Measurements from ENCODE around the gene UGT1A4.

The UGT1A4 gene

DNA sequence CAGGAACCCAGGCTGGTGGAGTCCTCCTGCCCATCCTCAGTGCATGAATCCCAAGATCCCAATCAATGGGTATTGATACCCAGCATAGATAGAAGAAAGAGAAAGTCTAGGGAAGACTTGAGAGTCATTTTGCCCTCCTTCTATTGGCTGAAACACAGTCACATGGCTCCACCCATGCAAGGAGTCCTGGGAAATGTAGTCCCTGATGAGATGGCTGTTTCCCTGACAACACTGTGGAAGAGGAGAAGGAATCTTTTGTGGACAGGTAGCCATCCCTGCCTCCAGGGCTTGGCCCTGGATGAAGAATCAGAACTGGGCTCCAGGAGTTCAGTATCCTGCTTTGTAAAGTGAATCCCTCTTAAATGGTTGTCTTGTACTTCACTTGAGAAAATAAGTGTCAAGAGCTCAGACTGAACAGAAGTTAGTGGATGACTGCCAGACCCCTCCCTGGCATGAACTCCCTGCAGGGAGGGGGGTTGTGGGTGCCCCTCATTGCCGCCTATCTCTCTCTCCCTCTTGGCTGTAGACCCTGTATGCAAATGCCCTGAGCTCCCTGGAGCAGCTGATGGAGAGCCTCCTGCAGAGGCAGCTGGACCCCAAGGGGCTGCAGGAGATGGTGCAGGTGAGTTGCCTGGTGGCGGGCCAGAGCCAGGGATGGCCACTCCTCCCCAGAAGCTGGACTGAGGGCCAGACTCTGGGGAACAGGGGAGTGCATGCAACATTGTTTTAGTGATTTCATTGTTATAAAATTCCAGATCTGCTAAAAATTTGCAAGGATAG, 95.7 kb downstream of the UGT1A4 start:
- no peak for DNase-seq

DNA sequence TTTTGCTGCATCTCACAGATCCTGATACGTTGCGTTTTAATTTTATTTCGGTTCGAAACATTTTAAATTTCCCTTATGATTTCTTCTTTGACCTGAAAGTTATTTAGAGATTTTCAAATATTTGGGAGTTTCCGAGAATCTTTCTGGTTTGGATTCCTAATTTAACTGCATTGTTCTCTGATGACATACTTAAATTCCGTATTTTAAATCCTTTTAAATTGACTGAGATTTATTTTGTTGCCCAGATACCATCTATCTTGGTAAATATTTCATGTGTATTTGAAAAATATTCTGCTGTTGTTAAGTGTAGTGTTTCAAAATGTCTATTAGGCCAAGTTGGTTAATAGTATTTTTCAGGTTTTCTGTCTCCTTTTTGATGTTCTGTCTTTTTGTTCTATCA, 97.3 kb downstream of the UGT1A4 start:
- DNase-seq = no peak

DNA sequence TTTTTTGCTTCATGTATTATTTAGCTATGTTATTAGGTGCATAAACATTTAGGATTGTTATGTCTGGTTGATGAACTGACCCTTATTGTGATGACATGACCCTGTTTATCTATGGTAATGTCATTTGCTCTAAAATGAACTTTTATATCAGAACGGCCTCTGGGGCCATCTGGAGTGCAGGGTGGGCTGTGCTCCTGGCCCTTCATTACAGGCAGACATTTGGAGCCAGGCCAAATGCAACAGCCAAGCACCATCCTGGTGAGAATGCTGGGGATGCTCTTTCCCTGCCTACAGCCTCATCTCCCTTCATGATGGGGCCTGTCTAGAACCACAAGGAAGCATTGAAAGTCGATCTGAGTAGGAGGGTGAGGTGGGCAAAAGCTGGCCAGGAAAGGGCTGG, 97.8 kb downstream of the UGT1A4 start:
- no peak for DNase-seq

DNA sequence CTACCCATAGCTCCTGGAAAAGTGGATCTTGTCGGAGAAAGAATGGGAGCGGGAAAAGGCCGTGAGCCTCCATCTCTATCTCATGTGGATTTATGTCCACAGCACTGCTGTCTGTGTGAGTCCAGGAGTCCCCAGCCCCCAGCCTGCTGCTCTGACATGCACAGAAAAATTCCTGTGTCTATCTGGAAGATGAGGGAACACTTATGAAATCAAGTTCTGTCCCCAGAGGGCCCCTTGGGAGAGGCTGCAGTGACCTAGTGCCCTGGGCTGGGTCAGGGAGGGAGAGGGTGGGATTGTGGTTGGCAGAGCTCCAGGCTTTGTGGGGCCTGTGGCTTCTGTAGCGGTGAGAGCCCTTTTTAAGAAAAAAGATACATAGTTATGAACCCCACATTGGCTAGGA, 98.2 kb downstream of the UGT1A4 start:
- DNase-seq = no peak

DNA sequence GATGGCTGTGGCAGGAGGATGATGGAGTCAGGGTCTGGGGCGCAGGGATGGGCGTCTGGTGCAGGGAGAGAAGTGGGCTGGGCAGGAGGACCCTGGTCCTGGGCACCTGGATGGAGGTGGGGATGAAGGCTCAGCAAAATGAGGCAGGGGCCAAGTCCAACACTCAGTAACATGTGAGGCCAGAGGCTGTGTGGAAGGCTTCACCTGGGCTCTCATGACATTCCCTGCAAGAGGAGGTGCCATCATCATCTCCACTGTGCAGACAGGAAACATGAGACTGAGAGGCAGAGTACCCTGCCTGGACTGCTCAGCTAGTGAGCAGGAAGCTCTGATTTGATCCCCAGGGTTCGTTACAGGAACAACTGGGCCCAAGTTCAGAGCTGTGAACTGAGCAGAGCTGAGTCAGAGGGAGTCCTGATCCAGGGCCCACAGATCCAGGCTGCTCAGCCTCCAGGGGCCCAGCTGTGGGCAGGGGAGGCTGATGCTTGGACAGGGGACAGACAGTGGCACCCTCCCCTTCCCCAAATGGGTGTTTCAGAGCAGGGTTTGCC, 98.9 kb downstream of the UGT1A4 start:
- no peak for DNase-seq

DNA sequence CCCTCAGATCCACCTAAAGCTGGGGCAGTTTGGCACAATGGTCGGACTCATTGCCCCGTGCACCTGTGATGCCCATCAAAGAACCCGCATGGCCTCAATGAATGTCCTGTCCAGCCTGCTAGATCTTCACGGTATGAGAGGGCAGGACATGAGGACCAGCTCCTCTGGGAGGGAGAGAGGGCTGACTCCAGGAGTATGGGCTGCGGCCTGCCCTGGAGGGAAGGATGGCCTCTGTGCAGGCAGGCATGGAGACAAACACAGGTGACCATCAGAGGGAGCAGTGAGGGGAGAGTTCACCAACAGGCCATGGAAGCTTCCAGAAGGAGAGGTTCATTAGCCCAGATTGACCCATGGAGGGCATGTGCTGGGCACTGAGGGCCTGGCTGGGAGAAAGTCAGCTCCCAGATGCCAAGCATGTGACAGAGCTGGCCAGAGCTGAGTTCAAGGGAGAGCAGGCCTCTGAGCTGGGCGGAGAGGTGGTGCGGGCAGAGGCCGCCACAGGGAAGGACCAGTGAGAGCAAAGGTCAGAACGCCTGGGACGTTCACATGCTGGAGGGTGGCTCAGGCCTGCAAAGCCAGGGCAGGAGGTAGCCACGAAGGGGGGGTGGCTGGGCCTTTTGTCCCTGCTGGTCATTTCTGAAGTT, 99.6 kb downstream of the UGT1A4 start:
- DNase-seq = no peak

DNA sequence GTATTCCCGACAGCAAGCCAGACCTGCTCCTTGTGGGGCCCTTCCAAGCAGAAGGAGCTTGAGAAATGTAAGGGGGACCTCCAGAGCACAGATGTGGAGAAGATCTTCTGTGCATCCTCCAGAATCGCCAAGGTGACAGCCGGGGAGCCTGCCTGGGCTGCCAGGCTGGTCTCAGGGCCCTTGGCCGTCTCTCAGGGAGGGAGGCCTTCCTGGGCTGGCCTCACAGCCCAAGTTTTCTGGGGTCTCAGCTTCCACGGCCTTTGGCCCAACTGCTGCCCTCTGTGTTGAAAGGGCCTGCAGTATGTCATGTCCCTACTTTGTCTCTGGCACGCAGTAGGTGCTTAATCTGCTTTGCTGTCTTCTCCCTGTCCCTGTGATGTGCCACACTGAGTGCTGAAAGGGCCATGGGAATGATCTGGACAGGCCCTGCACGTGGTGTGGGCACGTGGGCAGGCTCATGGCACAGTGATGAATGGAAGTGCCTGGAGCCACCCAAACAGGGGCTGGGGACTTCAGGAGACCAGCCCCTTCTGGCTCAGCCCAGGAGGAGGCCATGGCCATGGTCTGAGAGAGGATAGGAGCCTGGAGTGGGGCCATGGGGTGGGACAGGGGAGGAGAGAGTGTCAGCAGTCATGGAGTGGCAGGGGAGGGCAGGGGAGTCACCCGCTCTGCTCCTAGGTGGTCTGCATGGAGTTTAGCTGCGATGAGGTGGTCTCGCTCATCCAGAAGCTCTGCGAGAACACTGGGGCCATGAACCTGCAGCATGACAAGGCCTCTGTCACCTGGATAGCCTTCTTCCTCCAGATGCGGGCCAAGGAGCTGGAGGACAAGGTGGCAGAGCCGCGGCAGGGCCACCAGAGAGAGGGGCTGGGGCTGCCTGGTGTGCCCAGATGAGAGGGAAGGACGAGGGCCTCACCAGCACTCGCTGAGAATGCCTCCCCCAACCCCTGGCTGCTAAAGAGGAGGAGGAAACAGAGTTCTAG, 100.4 kb downstream of the UGT1A4 start:
- no peak for DNase-seq

DNA sequence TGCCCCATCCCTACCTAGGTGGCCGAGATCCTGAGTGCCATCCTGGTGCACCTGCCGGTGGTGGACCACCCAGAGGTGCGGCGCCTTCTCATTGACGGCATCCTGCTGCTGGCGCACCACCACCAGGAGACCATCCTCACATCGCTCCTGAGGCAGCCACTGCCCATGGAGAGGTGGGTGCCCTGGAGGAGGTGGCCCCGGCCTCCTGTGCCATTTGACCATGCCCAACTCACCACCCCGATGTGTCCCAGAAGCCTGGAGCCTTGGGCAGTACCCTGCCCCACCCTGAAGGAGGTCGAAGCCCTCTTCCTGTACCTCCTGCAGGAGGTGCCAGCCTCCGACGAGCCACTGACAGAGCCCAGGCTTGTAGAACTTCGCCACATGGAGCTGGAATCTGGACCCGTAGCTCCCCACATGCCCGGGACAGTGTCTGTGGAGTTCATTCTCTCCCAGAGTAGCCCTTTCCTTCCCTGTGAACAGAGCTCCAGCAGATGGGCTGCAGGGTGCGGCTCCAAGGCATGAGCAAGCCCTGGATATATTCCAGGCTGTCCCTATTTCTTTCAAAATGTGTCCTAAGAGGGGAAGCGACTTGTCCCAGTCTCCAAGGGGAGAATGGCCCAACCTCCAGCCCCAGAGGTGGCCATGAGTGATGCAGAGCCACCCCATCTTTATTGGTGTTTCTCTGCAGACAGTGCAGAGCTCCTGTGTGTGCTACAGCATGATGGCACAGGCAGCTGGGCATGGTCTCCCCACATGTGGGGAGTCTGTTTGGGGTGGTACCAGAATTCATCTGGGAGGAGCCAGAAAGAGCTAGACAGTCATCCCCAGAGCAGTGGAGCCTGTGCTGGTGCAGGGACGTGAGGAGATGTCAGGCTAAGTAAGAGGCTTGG, 101.6 kb downstream of the UGT1A4 start:
- DNase-seq = no peak

DNA sequence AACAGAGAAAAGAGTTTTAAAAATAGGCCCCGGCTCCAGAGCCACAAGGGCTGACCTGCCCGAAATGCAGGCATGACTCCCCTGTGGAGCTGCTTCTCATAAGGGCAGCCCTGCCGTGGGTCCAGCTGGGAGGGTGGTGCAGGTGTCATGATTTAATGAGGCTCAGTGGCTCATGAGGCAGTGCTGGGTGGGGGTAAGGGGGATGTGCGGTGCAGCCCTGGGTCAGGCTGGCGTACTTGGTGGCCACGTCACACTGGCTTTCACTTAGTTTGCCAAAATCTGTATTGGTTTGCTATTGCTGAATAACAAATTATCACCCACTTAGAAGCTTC, 102.2 kb downstream of the UGT1A4 start:
- no peak for DNase-seq

DNA sequence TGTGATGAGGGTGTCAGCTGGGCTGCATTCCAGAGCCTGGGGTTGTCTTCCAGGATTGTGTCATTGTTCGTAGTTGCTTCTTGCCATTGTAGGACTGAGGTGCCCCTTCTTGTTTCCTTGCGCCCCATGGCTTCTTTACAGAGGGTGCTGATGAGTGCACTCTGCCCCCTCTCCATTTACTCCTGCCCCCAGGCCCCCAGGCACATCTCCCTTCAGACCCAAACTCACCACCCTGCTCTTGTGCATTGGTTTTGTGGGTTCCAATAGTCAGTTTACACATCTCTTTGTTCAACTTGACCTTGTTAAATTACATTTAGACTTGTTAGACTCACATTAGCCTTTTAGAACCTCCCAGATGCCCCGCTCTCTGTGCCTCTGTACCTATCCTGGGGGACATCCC, 102.7 kb downstream of the UGT1A4 start:
- no peak for DNase-seq

DNA sequence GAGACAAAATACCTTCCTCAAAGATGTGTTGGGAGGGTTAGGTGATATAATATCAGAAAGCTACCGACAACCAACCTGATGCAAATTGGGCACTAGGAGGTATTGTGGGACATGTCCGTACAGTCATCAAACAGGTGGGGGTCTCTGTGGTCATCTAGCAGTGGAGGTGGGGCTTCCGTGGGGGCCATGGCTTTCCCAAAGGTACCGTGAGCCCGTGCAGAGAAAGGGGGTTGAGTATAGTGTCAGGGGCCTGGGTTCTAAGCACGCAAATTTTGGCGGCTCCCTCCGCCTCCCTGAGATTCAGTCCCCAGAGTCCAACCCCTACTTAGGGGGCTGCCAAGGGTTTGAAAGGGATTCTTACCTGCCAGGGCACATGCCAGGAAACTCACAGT, 103.2 kb downstream of the UGT1A4 start:
- no peak for DNase-seq

DNA sequence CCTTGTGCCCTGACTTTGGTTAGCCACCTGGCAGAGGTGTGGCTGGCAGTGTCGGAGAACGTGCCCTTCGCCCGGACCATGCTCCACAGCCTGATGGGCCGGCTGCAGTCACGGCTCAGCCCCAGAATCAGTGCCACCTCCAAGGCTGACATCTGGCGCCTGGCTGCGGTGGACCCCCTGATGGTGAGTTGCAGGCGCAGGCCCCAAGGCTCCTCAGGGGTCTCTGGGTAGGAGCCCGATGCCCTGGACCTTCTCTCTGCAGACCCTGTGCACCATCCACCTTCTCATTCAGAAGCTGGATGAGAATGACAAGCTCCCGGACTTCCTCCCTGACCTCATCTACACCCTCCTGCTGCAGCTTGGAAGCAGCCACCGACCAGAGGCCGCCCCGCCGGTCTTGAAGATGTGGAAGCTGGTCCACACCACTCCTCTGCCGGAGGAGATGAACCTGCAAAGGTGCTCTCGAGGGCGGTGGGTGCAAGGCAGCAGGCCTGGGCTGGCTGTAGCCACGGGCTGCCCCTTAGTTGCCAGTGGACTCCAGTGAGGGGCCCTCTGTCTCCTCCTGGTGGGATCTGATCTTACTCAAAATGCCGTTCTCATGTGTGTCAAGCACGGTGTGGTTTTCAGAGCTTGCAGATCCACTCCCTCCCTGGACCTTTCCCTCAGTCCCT, 103.7 kb downstream of the UGT1A4 start:
- no peak for DNase-seq

All from DMS79 (cell line).